WTC11 (cell line): Measurements from ENCODE around the gene CARD11. TPM values are rescaled to one million over a fixed set of nuclear protein-coding genes. Genes with fewer than 3 reads are reported as not detected.

Experiments
- ATAC-seq: fragments of 200-7000 bp; cut with Tn5 transposase; 2 replicates; pipeline ENCODE4 v1.10.0; 2021; ENCODE audit warnings: mild to moderate bottlenecking, moderate library complexity
- CTCF ChIA-PET: fragments of 300-600 bp; sonication (Branson Sonifier 250); formaldehyde crosslinking; loops from one replicate; lab custom pipeline; 2021; ENCODE audit warnings: antibody characterized with exemption; lab: Charles Lee
- POLR2A ChIA-PET: fragments of 350-600 bp; sonication (Branson Sonifier 250); formaldehyde crosslinking; loops from one replicate; lab custom pipeline; 2021; ENCODE audit warnings: antibody characterized with exemption; lab: Charles Lee
- DNase-seq: peaks from one replicate; pipeline ENCODE4 v3.0.0; 2021; ENCODE audit warnings: low spot score
- H3K27ac Mint-ChIP-seq: 2 replicates; pipeline ENCODE4 v1.8.0; 2021; ENCODE audit warnings: mixed read lengths
- H3K27me3 Mint-ChIP-seq: 2 replicates; pipeline ENCODE4 v1.8.0; 2021; ENCODE audit warnings: low read depth, mild to moderate bottlenecking, moderate library complexity, mixed read lengths
- H3K36me3 Mint-ChIP-seq: 2 replicates; pipeline ENCODE4 v1.8.0; 2021; ENCODE audit warnings: mixed read lengths
- H3K4me1 Mint-ChIP-seq: 2 replicates; pipeline ENCODE4 v1.8.0; 2022; ENCODE audit warnings: mixed read lengths
- H3K4me3 Mint-ChIP-seq: 2 replicates; pipeline ENCODE4 v1.8.0; 2021; ENCODE audit warnings: mild to moderate bottlenecking, moderate library complexity, mixed read lengths
- H3K9me3 Mint-ChIP-seq: 2 replicates; pipeline ENCODE4 v1.8.0; 2021; ENCODE audit warnings: mixed read lengths
- EMX1 ChIP-seq: fragments of 250-450 bp; sonication (Bioruptor Pico); IDR thresholded peaks from 2 replicates; pipeline ENCODE4 v1.8.0; 2021; ENCODE audit warnings: mild to moderate bottlenecking
- ETV6 ChIP-seq: sonication (generic); formaldehyde crosslinking; IDR thresholded peaks from 2 replicates; pipeline ENCODE4 v1.8.1; 2022; ENCODE audit warnings: mild to moderate bottlenecking, missing genetic modification reagents
- FOXJ3 ChIP-seq: sonication (generic); formaldehyde crosslinking; IDR thresholded peaks from 2 replicates; pipeline ENCODE4 v1.9.0; 2021; ENCODE audit warnings: missing genetic modification reagents, mild to moderate bottlenecking, borderline replicate concordance
- GTF2I ChIP-seq: fragments of 250-450 bp; sonication (Bioruptor Pico); conservative IDR thresholded peaks from 2 replicates; pipeline ENCODE4 v1.4.0; 2021; ENCODE audit warnings: mild to moderate bottlenecking
- JUN ChIP-seq: sonication (generic); formaldehyde crosslinking; IDR thresholded peaks from 2 replicates; pipeline ENCODE4 v1.8.0; 2023; ENCODE audit warnings: mild to moderate bottlenecking, missing genetic modification reagents
- RELA ChIP-seq: sonication (generic); formaldehyde crosslinking; IDR thresholded peaks from 2 replicates; pipeline ENCODE4 v1.8.1; 2022; ENCODE audit warnings: missing genetic modification reagents, mild to moderate bottlenecking, borderline replicate concordance
- SMAD3 ChIP-seq: sonication (generic); formaldehyde crosslinking; IDR thresholded peaks from 2 replicates; pipeline ENCODE4 v1.8.0; 2022; ENCODE audit warnings: missing genetic modification reagents, mild to moderate bottlenecking, borderline replicate concordance
- SP1 ChIP-seq: sonication (generic); formaldehyde crosslinking; conservative IDR thresholded peaks from 2 replicates; pipeline ENCODE4 v1.8.1; 2022; ENCODE audit warnings: missing genetic modification reagents
- total RNA-seq: library from RNA; stranded (reverse); gene quantifications from 3 replicates; pipeline ENCODE4 v1.2.3, GENCODE V29; 2021
- TF ChIP-seq, protein P1 (sequence below): fragments of 250-450 bp; sonication (Bioruptor Pico); IDR thresholded peaks from 2 replicates; pipeline ENCODE4 v1.9.0; 2021; ENCODE audit warnings: mild to moderate bottlenecking
- TF ChIP-seq, protein P2 (sequence below): sonication (generic); formaldehyde crosslinking; IDR thresholded peaks from 2 replicates; pipeline ENCODE4 v1.8.0; 2023; ENCODE audit warnings: missing genetic modification reagents
- TF ChIP-seq, protein P3 (sequence below): sonication (generic); formaldehyde crosslinking; IDR thresholded peaks from 2 replicates; pipeline ENCODE4 v1.8.1; 2023; ENCODE audit warnings: mild to moderate bottlenecking, missing genetic modification reagents, moderate library complexity
- TF ChIP-seq, protein P4 (sequence below): sonication (generic); formaldehyde crosslinking; IDR thresholded peaks from 2 replicates; pipeline ENCODE4 v1.8.1; 2022; ENCODE audit warnings: missing genetic modification reagents, borderline replicate concordance
- TF ChIP-seq, protein P5 (sequence below): fragments of 250-450 bp; sonication (Bioruptor Pico); IDR thresholded peaks from 2 replicates; pipeline ENCODE4 v1.9.0; 2021; ENCODE audit warnings: mild to moderate bottlenecking, borderline replicate concordance
- TF ChIP-seq, protein P6 (sequence below): fragments of 250-450 bp; sonication (Bioruptor Pico); IDR thresholded peaks from 2 replicates; pipeline ENCODE4 v1.8.0; 2021; ENCODE audit warnings: mild to moderate bottlenecking
- TF ChIP-seq, protein P7 (sequence below): sonication (generic); formaldehyde crosslinking; IDR thresholded peaks from 2 replicates; pipeline ENCODE4 v1.8.1; 2023; ENCODE audit warnings: mild to moderate bottlenecking, missing genetic modification reagents, moderate library complexity
- TF ChIP-seq, protein P8 (sequence below): fragments of 250-450 bp; sonication (Bioruptor Pico); IDR thresholded peaks from 2 replicates; pipeline ENCODE4 v1.9.0; 2021; ENCODE audit warnings: mild to moderate bottlenecking

CARD11 gene
- total RNA-seq, 1 experiment from 2014 or later, result 40.8 TPM

DNA sequence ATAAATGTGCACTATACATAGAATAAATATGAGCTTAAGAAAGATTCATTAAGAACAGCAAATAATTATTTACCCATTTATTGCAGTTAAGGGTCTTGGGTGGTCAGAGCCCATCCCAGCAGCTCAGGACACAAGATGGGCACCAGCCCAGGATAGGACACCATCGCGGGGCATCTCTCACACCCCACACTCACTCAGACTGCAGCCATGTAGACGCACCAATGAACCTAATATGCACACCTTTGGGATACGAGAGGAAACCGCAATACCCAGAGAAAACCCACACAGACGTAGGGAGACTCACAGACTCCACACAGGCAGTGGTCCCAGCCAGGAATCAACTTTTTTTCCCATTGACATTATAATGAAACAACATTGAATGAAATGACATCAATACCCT lies 36.0 kb downstream of the CARD11 start:
- Mint-ChIP-seq H3K27me3 (no peaks in the 10 kb centered on the region), H3K9me3 (no peaks in the 10 kb centered on the region), H3K4me3 (no peak overlapping the region), H3K36me3 (0 out of 2 replicates have a peak, but pooled peaks cover under 1% of the 10 kb centered on the region), H3K4me1 (peaks cover under 1% of the 10 kb centered on the region), H3K27ac (no peak overlapping the region)
- POLR2A ChIA-PET, result no interaction called here
- DNase-seq (no peak), ATAC-seq (no peak)
- CTCF ChIA-PET, result interaction anchor here (0.6 kb wide), 1 partner anchor 27 kb away, joined by 4 read pairs; no protein-coding TSS in a partner anchor
- TF ChIP-seq, protein P1, sequence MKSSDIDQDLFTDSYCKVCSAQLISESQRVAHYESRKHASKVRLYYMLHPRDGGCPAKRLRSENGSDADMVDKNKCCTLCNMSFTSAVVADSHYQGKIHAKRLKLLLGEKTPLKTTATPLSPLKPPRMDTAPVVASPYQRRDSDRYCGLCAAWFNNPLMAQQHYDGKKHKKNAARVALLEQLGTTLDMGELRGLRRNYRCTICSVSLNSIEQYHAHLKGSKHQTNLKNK (CRISPR knock-in tag), result no peak
- TF ChIP-seq, protein P2, sequence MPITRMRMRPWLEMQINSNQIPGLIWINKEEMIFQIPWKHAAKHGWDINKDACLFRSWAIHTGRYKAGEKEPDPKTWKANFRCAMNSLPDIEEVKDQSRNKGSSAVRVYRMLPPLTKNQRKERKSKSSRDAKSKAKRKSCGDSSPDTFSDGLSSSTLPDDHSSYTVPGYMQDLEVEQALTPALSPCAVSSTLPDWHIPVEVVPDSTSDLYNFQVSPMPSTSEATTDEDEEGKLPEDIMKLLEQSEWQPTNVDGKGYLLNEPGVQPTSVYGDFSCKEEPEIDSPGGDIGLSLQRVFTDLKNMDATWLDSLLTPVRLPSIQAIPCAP (CRISPR knock-in tag), result no peak
- TF ChIP-seq, protein P3, sequence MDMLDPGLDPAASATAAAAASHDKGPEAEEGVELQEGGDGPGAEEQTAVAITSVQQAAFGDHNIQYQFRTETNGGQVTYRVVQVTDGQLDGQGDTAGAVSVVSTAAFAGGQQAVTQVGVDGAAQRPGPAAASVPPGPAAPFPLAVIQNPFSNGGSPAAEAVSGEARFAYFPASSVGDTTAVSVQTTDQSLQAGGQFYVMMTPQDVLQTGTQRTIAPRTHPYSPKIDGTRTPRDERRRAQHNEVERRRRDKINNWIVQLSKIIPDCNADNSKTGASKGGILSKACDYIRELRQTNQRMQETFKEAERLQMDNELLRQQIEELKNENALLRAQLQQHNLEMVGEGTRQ (CRISPR knock-in tag), result no peak
- TF ChIP-seq, protein P4, sequence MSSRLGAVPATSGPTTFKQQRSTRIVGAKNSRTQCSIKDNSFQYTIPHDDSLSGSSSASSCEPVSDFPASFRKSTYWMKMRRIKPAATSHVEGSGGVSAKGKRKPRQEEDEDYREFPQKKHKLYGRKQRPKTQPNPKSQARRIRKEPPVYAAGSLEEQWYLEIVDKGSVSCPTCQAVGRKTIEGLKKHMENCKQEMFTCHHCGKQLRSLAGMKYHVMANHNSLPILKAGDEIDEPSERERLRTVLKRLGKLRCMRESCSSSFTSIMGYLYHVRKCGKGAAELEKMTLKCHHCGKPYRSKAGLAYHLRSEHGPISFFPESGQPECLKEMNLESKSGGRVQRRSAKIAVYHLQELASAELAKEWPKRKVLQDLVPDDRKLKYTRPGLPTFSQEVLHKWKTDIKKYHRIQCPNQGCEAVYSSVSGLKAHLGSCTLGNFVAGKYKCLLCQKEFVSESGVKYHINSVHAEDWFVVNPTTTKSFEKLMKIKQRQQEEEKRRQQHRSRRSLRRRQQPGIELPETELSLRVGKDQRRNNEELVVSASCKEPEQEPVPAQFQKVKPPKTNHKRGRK (CRISPR knock-in tag), result no peak
- TF ChIP-seq FOXJ3 (CRISPR knock-in tag), result no peak
- TF ChIP-seq, protein P5, sequence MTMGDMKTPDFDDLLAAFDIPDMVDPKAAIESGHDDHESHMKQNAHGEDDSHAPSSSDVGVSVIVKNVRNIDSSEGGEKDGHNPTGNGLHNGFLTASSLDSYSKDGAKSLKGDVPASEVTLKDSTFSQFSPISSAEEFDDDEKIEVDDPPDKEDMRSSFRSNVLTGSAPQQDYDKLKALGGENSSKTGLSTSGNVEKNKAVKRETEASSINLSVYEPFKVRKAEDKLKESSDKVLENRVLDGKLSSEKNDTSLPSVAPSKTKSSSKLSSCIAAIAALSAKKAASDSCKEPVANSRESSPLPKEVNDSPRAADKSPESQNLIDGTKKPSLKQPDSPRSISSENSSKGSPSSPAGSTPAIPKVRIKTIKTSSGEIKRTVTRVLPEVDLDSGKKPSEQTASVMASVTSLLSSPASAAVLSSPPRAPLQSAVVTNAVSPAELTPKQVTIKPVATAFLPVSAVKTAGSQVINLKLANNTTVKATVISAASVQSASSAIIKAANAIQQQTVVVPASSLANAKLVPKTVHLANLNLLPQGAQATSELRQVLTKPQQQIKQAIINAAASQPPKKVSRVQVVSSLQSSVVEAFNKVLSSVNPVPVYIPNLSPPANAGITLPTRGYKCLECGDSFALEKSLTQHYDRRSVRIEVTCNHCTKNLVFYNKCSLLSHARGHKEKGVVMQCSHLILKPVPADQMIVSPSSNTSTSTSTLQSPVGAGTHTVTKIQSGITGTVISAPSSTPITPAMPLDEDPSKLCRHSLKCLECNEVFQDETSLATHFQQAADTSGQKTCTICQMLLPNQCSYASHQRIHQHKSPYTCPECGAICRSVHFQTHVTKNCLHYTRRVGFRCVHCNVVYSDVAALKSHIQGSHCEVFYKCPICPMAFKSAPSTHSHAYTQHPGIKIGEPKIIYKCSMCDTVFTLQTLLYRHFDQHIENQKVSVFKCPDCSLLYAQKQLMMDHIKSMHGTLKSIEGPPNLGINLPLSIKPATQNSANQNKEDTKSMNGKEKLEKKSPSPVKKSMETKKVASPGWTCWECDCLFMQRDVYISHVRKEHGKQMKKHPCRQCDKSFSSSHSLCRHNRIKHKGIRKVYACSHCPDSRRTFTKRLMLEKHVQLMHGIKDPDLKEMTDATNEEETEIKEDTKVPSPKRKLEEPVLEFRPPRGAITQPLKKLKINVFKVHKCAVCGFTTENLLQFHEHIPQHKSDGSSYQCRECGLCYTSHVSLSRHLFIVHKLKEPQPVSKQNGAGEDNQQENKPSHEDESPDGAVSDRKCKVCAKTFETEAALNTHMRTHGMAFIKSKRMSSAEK (CRISPR knock-in tag), result no peak

DNA sequence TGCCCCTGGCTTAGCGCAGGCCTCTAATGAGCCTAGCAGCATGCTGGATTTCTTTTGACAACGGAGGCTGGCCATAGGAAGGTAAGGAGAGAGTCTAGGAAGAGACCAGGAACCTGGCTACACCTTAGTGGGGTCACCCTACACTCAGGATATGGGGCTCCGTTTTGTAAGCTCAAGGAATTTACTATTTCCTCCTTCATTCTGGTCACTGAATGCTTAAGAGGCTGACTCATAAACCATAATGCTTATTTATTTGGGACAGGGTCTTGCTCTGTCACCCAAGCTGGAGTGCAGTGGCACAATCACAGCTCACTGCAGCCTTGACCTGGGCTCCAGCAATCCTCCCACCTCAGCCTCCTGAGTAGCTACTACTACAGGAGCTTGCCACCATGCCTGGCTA lies 38.4 kb downstream of the CARD11 start:
- ChIA-PET POLR2A (no interaction called here), CTCF (no interaction called here)

More for the DNA sequence above, 38.4 kb downstream of the CARD11 start:
- ATAC-seq (no peak), DNase-seq (no peak)
- Mint-ChIP-seq H3K4me3 (no peak overlapping the region), H3K9me3 (no peaks in the 10 kb centered on the region), H3K4me1 (peaks cover 11% of the 10 kb centered on the region), H3K27me3 (no peaks in the 10 kb centered on the region), H3K36me3 (no peaks in the 10 kb centered on the region)
- TF ChIP-seq EMX1 (CRISPR knock-in tag) (no peak), JUN (CRISPR knock-in tag) (no peak), RELA (no peak), SMAD3 (CRISPR knock-in tag) (no peak), GTF2I (CRISPR knock-in tag) (no peak), ETV6 (CRISPR knock-in tag) (no peak), SP1 (no peak)
- TF ChIP-seq, protein P6, sequence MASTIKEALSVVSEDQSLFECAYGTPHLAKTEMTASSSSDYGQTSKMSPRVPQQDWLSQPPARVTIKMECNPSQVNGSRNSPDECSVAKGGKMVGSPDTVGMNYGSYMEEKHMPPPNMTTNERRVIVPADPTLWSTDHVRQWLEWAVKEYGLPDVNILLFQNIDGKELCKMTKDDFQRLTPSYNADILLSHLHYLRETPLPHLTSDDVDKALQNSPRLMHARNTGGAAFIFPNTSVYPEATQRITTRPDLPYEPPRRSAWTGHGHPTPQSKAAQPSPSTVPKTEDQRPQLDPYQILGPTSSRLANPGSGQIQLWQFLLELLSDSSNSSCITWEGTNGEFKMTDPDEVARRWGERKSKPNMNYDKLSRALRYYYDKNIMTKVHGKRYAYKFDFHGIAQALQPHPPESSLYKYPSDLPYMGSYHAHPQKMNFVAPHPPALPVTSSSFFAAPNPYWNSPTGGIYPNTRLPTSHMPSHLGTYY (CRISPR knock-in tag), result no peak
- TF ChIP-seq, protein P7, sequence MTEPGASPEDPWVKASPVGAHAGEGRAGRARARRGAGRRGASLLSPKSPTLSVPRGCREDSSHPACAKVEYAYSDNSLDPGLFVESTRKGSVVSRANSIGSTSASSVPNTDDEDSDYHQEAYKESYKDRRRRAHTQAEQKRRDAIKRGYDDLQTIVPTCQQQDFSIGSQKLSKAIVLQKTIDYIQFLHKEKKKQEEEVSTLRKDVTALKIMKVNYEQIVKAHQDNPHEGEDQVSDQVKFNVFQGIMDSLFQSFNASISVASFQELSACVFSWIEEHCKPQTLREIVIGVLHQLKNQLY (CRISPR knock-in tag), result no peak
- TF ChIP-seq, protein P8, sequence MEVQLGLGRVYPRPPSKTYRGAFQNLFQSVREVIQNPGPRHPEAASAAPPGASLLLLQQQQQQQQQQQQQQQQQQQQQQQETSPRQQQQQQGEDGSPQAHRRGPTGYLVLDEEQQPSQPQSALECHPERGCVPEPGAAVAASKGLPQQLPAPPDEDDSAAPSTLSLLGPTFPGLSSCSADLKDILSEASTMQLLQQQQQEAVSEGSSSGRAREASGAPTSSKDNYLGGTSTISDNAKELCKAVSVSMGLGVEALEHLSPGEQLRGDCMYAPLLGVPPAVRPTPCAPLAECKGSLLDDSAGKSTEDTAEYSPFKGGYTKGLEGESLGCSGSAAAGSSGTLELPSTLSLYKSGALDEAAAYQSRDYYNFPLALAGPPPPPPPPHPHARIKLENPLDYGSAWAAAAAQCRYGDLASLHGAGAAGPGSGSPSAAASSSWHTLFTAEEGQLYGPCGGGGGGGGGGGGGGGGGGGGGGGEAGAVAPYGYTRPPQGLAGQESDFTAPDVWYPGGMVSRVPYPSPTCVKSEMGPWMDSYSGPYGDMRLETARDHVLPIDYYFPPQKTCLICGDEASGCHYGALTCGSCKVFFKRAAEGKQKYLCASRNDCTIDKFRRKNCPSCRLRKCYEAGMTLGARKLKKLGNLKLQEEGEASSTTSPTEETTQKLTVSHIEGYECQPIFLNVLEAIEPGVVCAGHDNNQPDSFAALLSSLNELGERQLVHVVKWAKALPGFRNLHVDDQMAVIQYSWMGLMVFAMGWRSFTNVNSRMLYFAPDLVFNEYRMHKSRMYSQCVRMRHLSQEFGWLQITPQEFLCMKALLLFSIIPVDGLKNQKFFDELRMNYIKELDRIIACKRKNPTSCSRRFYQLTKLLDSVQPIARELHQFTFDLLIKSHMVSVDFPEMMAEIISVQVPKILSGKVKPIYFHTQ (CRISPR knock-in tag), result no peak
- TF ChIP-seq, all 79 proteins: peak for 0
- H3K27ac Mint-ChIP-seq, result no peak overlapping the region
